HEK293 (cell line): ENCODE data around the gene KLHL25.

Source experiments
- CTCF ChIA-PET: fragments of 350-600 bp; formaldehyde crosslinking; extraction: SDS; loops from one replicate; lab custom pipeline; 2021; ENCODE audit warnings: antibody characterized with exemption; lab: Yijun Ruan, JAX
- POLR2A ChIA-PET: fragments of 300-600 bp; formaldehyde crosslinking; extraction: SDS; loops from one replicate; lab custom pipeline; 2020; ENCODE audit warnings: antibody characterized with exemption, inconsistent platforms; lab: Yijun Ruan, JAX
- H3K27ac ChIP-seq: fragments of 200-500 bp; sonication (Bioruptor generic); 2 replicates; pipeline ENCODE4 v1.5.1; 2014; ENCODE audit warnings: low read depth, low read length, control low read depth, inconsistent platforms; ENCODE audit errors: extremely low read depth
- H3K36me3 ChIP-seq, 2 experiments: fragments of 200-500 bp in 1 of 2; sonication (Bioruptor generic) in 1 of 2; 1 replicate in 1 of 2; 2 replicates in 1 of 2; pipeline ENCODE4 v1.5.1; 2014 to 2017; ENCODE audit warnings: inconsistent platforms in 2 of 2, low read length in 2 of 2; ENCODE audit not compliant: control insufficient read depth in 2 of 2, insufficient read depth in 1 of 2
- H3K4me1 ChIP-seq: fragments of 200-500 bp; sonication (Bioruptor generic); 2 replicates; pipeline ENCODE4 v1.5.1; 2014; ENCODE audit warnings: mild to moderate bottlenecking, low read length, inconsistent platforms; ENCODE audit not compliant: control insufficient read depth, insufficient read depth
- H3K4me3 ChIP-seq: 2 replicates; pipeline ENCODE4 v1.5.1; 2011; ENCODE audit warnings: low read depth, mild to moderate bottlenecking, control low read depth, low read length, moderate library complexity
- H3K9me3 ChIP-seq: fragments of 200-500 bp; sonication (Bioruptor generic); 2 replicates; pipeline ENCODE4 v1.5.1; 2014; ENCODE audit warnings: low read depth, low read length, inconsistent platforms; ENCODE audit not compliant: control insufficient read depth, insufficient read depth
- AEBP2 ChIP-seq: fragments of 450-650 bp; formaldehyde crosslinking; IDR thresholded peaks from 2 replicates; pipeline ENCODE4 v1.5.1; 2016; ENCODE audit warnings: missing biosample characterization, missing genetic modification characterization, borderline replicate concordance
- FEZF1 ChIP-seq: fragments of 450-650 bp; formaldehyde crosslinking; IDR thresholded peaks from 2 replicates; pipeline ENCODE4 v1.5.1; 2016; ENCODE audit warnings: missing biosample characterization, missing genetic modification characterization
- HIC1 ChIP-seq: fragments of 450-650 bp; formaldehyde crosslinking; IDR thresholded peaks from 2 replicates; pipeline ENCODE4 v1.5.1; 2016; ENCODE audit warnings: missing biosample characterization, missing genetic modification characterization
- HOXC10 ChIP-seq: sonication (generic); formaldehyde crosslinking; IDR thresholded peaks from 2 replicates; pipeline ENCODE4 v1.8.1; 2023; ENCODE audit warnings: mild to moderate bottlenecking, missing genetic modification reagents
- PRDM1 ChIP-seq: fragments of 450-650 bp; formaldehyde crosslinking; IDR thresholded peaks from 2 replicates; pipeline ENCODE4; 2016; ENCODE audit warnings: missing biosample characterization, missing genetic modification characterization
- PRDM10 ChIP-seq: fragments of 450-650 bp; formaldehyde crosslinking; IDR thresholded peaks from 2 replicates; pipeline ENCODE4 v1.5.1; 2016; ENCODE audit warnings: missing biosample characterization, missing genetic modification characterization
- YY1 ChIP-seq: fragments of 450-650 bp; formaldehyde crosslinking; IDR thresholded peaks from 2 replicates; pipeline ENCODE4 v1.5.1; 2018; ENCODE audit warnings: missing biosample characterization, missing genetic modification characterization
- ZBTB26 ChIP-seq: fragments of 450-650 bp; formaldehyde crosslinking; optimal IDR thresholded peaks from 2 replicates; pipeline ENCODE3; 2016; ENCODE audit warnings: missing biosample characterization, mild to moderate bottlenecking, missing genetic modification characterization
- ZBTB7A ChIP-seq: fragments of 450-650 bp; formaldehyde crosslinking; IDR thresholded peaks from 2 replicates; pipeline ENCODE4 v1.5.1; 2016; ENCODE audit warnings: low read depth, missing biosample characterization, missing genetic modification characterization
- ZNF10 ChIP-seq: fragments of 450-650 bp; formaldehyde crosslinking; IDR thresholded peaks from 2 replicates; pipeline ENCODE4 v1.5.1; 2017; ENCODE audit warnings: missing biosample characterization, missing genetic modification characterization
- ZNF121 ChIP-seq: fragments of 450-650 bp; formaldehyde crosslinking; IDR thresholded peaks from 2 replicates; pipeline ENCODE4 v1.5.1; 2016; ENCODE audit warnings: missing biosample characterization, missing genetic modification characterization
- ZNF132 ChIP-seq: fragments of 450-650 bp; formaldehyde crosslinking; IDR thresholded peaks from 2 replicates; pipeline ENCODE4 v1.5.1; 2017; ENCODE audit warnings: missing biosample characterization, missing genetic modification characterization, borderline replicate concordance
- ZNF157 ChIP-seq: fragments of 450-650 bp; formaldehyde crosslinking; IDR thresholded peaks from 2 replicates; pipeline ENCODE4 v1.5.1; 2016; ENCODE audit warnings: missing biosample characterization, missing genetic modification characterization
- ZNF16 ChIP-seq: fragments of 450-650 bp; formaldehyde crosslinking; IDR thresholded peaks from 2 replicates; pipeline ENCODE4 v1.5.1; 2016; ENCODE audit warnings: low read depth, missing biosample characterization, missing genetic modification characterization
- ZNF175 ChIP-seq: fragments of 450-650 bp; formaldehyde crosslinking; IDR thresholded peaks from 2 replicates; pipeline ENCODE4 v1.5.1; 2016; ENCODE audit warnings: missing biosample characterization, missing genetic modification characterization
- ZNF223 ChIP-seq: fragments of 450-650 bp; formaldehyde crosslinking; IDR thresholded peaks from 2 replicates; pipeline ENCODE4 v1.5.1; 2016; ENCODE audit warnings: missing biosample characterization, missing genetic modification characterization
- ZNF266 ChIP-seq: fragments of 450-650 bp; formaldehyde crosslinking; IDR thresholded peaks from 2 replicates; pipeline ENCODE4 v1.5.1; 2016; ENCODE audit warnings: missing biosample characterization, missing genetic modification characterization, low read depth
- ZNF292 ChIP-seq: fragments of 450-650 bp; formaldehyde crosslinking; IDR thresholded peaks from 2 replicates; pipeline ENCODE4 v1.5.1; 2016; ENCODE audit warnings: low read depth, missing biosample characterization, missing genetic modification characterization, borderline replicate concordance
- ZNF311 ChIP-seq: fragments of 450-650 bp; formaldehyde crosslinking; IDR thresholded peaks from 2 replicates; pipeline ENCODE4 v1.5.1; 2017; ENCODE audit warnings: missing biosample characterization, missing genetic modification characterization, borderline replicate concordance
- ZNF501 ChIP-seq: fragments of 450-650 bp; formaldehyde crosslinking; IDR thresholded peaks from 2 replicates; pipeline ENCODE4 v1.5.1; 2016; ENCODE audit warnings: missing biosample characterization, missing genetic modification characterization
- ZNF529 ChIP-seq: fragments of 450-650 bp; formaldehyde crosslinking; IDR thresholded peaks from 2 replicates; pipeline ENCODE4 v1.5.1; 2017; ENCODE audit warnings: missing genetic modification characterization, missing biosample characterization; ENCODE audit not compliant: insufficient replicate concordance
- ZNF777 ChIP-seq: fragments of 450-650 bp; formaldehyde crosslinking; IDR thresholded peaks from 2 replicates; pipeline ENCODE4 v1.5.1; 2017; ENCODE audit warnings: missing biosample characterization, missing genetic modification characterization, borderline replicate concordance
- ZNF785 ChIP-seq: fragments of 450-650 bp; formaldehyde crosslinking; IDR thresholded peaks from 2 replicates; pipeline ENCODE4 v1.5.1; 2016; ENCODE audit warnings: missing biosample characterization, missing genetic modification characterization
- ZSCAN23 ChIP-seq: fragments of 450-650 bp; formaldehyde crosslinking; IDR thresholded peaks from 2 replicates; pipeline ENCODE4 v1.5.1; 2016; ENCODE audit warnings: missing biosample characterization, missing genetic modification characterization

Gene KLHL25

GRCh38 chr15:85781099-85781498 lies 13.6 kb downstream of the KLHL25 start (continued):
- TF ChIP-seq ZNF16 (no peak), ZNF501 (no peak), ZBTB26 (tag by site-specific recombination) (no peak), ZNF132 (tag by site-specific recombination) (no peak), HOXC10 (no peak), ZBTB7A (no peak), ZNF175 (tag by site-specific recombination) (no peak), PRDM10 (tag by site-specific recombination) (no peak), ZSCAN23 (tag by site-specific recombination) (no peak), ZNF10 (tag by site-specific recombination) (no peak), PRDM1 (tag by site-specific recombination) (no peak), ZNF529 (tag by site-specific recombination) (no peak)

- POLR2A ChIA-PET = no interaction called here
- H3K4me1 ChIP-seq = peaks cover under 1% of the 10 kb centered on the region
- H3K4me3 ChIP-seq = no peak overlapping the region
- CTCF ChIA-PET = interaction anchor here (0.6 to 1.1 kb wide), 2 partner anchors 26 to 50 kb away, joined by 3 read pairs; no protein-coding TSS in a partner anchor
- H3K9me3 ChIP-seq = no peaks in the 10 kb centered on the region
- H3K36me3 ChIP-seq = no peaks in the 10 kb centered on the region; a peak in 1 of 3 replicates
- no peak overlapping the region for H3K27ac ChIP-seq
- TF ChIP-seq ZNF121 (tag by site-specific recombination) (no peak), ZNF223 (no peak), ZNF292 (tag by site-specific recombination) (no peak)
Measured at GRCh38 chr15:85780225-85780985, 14.3 kb downstream of the KLHL25 start.

GRCh38 chr15:85779249-85779648 lies 15.5 kb downstream of the KLHL25 start:
- POLR2A ChIA-PET = no interaction called here
- no peak overlapping the region for H3K27ac ChIP-seq
- no peak overlapping the region for H3K4me3 ChIP-seq
- CTCF ChIA-PET = interaction anchor here (0.6 to 1.1 kb wide), 4 partner anchors 50 to 590 kb away, joined by 3 read pairs; no protein-coding TSS in a partner anchor
- H3K4me1 ChIP-seq = no peaks in the 10 kb centered on the region
- no peaks in the 10 kb centered on the region; a peak in 1 of 3 replicates for H3K36me3 ChIP-seq
- no peaks in the 10 kb centered on the region for H3K9me3 ChIP-seq
- TF ChIP-seq ZNF311 (tag by site-specific recombination) (no peak), HIC1 (tag by site-specific recombination) (no peak), ZNF266 (tag by site-specific recombination) (no peak), AEBP2 (tag by site-specific recombination) (no peak), ZNF777 (tag by site-specific recombination) (no peak), FEZF1 (no peak), ZNF785 (tag by site-specific recombination) (no peak), ZNF157 (tag by site-specific recombination) (no peak), YY1 (tag by site-specific recombination) (no peak), ZNF501 (no peak)
